HG03045 (cell line): ENCODE data around the gene KRT12.

Experiments
- ATAC-seq: cut with Tn5 transposase; IDR thresholded peaks from one replicate; pipeline ENCODE4 v1.9.1; 2021; ENCODE audit warnings: mild to moderate bottlenecking, moderate library complexity; ENCODE audit not compliant: unreplicated experiment

The KRT12 gene

DNA sequence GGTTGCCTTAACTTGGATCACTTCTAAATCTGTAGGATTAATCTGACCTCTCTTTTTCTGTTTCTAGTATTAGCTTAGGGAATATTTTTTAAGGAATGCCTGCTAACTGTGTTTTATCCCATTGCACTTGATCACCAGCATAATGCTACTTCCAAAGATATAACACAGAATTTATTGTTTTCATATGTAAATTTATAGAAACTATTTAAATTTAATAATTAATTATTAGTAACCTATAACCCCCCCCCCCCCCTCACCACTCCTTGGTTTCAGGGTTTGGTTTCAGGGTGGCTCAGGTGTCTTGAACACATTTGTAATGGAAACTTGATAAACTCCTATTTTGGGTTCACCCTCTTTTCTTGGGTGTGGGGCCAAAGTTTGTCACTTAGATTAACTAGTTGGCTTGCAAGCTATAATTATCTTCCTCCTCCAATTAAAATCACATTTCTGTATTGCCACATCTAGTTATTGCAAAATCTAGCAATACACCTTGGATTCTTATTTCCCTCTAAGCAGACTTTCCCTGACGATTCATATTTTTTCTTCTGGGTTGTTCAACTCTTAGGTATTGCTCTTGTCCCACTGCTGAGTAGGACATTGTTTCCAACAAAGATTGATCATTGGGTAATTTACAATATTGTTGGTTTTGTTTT, 18.3 kb downstream of the KRT12 start:
- no peak for ATAC-seq

DNA sequence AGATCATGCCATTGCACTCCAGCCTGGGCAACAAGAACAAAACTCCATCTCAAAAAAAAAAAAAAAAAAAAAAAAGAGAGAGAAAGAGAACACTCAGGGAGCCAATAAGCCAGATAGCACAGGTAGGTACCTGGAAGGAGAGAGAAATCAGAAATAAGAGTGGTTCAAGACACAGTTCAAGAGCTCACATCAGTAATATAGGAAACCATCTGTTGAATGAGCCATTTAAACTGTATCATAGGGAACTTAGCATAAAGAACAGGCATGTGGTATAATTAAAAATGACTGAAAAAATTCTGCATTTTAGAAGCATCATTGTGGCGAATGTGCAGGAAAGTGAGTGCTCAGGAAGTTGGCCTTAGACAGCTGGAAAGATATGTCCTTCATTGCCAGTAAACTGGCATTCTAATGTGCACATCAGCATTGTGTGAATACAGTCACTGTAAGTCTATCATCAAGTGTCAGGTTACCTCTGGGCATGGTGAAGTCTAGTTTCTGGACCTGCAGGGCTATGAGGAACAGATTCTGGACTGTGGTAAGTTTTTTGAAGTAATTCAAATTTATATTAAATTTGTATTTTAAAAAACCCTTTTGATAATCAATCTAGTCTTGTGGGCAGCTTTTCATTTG, 20.4 kb downstream of the KRT12 start:
- no peak for ATAC-seq

DNA sequence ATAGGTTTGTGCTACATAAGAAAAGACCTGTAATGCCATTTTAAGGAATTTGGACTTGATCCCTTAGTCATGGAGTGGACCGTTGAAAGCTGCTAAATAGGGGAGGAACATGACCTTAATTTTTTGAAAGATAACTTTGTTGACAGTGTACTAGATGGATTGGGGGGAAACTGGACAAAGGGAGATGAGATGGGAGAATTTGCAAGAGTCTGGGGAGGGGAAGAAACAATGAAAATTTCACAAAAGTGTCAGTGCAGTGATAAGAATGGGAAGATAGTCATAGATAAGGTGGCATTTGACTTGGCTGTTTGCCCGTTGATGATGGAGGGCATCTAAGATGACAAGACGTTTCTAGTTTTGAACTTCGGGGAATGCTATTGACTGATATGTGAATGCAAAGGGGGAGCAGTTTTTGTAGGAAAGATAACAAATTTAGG, 22.3 kb downstream of the KRT12 start:
- no peak for ATAC-seq

DNA sequence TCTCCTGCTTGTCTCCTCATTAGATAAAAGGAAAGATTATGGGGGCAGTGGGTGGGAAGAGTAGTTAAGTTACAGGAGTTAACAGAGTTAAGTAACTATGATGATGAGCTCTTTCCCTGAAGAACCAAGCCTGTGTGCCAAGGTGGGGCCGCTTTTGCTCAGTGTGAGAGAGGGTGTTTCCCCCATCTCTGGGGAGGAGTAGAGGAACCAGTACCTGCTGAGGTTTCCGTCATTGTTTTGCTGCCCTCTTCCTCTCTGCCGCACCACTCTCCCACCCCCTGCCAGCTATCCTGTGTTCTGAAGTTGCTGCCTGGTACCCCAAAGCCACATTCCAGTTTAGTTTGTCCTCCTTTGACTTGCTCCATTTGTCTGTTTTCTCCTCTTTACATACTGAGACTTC, 23.8 kb downstream of the KRT12 start:
- ATAC-seq, result no peak

DNA sequence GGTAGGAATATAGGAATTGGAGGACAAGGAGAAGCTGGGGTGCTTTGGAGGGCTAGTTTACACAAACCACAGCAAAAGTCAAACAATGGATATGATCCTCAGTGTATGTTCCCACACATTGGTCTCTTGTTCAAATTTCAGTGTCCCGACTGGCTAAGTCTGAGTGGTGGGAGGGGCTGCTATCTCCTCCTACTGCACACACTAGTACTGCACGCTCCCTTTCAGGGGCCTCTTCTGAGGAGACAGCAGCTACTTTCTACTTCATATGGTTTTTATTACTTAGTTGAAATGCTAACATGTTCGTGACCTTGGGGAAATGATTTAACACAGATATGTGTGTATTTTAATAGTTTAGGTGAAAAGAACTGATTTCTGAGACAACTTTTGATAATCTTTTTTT, 25.8 kb downstream of the KRT12 start:
- ATAC-seq, result no peak

DNA sequence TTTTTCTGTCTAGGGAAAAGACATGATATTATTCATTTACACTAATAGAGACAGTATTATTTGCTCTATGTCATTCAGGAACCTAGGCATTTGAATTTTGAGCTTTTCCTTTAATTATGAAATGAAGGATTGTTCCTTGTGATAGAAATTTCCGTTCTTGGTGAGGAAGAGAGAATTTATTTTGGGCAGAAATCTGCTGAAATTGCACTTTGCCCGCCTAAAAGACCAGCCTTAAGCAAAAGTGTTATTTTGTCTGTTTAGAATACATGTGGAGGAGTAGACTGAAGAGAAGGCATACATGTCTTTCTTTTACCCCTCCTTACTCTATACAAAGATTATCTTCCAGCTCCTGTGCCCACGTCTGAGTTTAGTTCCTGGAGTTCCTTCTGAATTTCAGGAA, 27.8 kb downstream of the KRT12 start:
- no peak for ATAC-seq

DNA sequence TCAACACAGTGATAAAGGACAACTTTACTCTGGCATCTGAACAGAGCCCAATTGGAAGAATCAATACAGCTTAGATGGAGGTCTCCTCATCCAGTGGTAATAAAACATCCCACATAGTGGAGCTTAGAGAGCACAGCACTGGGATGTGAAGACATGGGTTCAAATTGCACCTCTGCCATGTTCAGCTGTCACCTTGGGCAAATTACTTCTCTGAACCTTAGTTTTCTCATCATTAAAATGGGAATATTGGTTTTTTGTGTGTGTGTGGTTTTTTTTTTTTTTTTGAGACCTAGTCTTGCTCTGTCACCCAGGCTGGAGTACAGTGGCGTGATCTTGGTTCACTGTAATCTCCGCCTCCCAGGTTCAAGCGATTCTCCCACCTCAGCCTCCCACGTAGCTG, 31.0 kb downstream of the KRT12 start:
- no peak for ATAC-seq

DNA sequence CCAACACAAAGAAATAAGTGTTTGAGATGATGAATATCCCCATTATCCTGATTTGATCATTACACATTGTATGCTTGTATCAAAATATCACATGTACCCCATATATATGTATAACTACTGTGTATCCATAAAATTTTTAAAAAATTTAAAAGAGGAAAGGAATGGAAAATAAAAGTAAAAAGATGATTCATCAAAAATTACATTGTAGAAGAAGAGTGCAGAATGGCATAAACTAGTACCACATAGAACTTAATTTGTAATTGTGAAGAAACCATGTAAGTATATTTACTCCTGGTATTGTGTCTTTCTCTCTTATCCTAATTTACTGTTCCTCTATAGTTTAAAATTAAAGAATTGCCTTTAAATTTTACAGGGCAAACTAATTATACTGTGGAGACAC, 33.1 kb downstream of the KRT12 start:
- no peak for ATAC-seq

DNA sequence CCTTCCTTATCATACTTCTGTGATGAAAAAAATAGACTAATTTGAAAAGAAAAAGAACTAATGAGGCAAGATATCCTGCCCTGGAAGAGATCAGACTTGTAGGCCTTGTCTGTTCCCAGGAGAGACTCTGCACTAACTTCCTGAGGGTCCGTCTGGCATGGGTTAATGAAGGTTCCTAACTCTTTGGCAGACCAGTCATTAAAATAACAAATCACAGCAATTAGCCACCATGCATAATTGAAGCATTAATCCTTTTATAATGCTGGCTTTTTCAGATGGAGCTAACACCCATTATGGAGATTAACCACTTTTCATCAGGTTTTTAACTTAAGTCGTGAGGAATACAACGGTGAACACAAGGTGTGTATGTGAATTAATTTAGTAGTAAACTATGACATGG, 34.2 kb downstream of the KRT12 start:
- no peak for ATAC-seq

DNA sequence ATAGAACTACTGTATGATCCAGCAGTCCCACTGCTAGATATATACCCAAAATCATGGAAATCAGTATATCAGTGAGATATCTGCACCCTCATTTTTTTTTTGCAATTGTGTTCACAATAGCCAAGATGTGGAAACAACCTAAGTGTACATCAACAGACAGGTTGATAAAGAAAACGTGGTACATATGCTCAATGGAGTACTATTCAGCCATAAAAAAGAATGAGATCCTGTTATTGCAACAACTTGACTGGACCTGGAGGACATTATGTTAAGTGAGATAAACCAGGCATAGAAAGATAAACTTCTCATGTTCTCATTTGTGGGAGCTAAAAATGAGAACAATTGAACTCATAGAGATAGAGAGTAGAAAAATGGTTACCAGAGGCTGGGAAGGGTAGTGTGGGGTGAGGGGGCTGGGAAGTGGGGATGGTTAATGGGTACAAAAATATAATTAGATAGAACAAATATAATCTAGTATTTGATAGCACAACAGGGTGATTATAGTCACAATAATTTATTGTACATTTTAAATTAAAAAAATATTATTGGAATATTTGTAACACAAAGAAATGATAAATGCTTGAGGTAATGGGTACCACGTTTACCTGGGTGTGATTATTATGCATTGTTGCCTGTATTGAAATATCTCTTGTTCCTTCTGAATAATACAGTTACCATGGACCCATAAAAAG, 36.8 kb downstream of the KRT12 start:
- no peak for ATAC-seq

DNA sequence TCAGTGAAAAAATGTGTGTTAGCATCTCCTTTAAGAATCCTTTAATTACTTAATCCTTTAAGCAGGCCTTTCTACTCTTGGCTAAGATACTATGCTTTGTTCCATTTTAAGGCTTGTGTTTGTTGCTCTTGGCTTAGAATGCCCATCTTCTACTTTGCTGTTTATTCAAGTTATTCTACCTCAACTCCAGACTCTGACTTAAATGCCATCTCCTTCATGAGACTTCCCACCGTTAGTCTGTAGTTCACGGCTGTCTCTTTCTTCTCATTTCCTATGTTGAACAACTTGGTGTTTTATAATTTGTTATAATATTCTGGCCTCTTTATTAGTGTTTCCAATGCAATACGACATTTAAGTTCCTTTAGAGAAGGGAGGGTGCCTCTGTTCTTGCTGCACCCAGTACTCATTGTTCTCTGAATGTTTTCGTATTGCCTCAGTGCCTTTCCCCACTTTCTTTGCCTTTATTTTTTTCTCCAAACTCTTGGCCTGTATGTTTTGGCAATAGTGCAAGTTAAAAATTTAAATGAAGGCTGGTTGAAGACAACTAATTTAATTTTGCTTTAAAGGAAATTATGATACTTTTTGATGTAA, 38.5 kb downstream of the KRT12 start:
- ATAC-seq, result no peak

DNA sequence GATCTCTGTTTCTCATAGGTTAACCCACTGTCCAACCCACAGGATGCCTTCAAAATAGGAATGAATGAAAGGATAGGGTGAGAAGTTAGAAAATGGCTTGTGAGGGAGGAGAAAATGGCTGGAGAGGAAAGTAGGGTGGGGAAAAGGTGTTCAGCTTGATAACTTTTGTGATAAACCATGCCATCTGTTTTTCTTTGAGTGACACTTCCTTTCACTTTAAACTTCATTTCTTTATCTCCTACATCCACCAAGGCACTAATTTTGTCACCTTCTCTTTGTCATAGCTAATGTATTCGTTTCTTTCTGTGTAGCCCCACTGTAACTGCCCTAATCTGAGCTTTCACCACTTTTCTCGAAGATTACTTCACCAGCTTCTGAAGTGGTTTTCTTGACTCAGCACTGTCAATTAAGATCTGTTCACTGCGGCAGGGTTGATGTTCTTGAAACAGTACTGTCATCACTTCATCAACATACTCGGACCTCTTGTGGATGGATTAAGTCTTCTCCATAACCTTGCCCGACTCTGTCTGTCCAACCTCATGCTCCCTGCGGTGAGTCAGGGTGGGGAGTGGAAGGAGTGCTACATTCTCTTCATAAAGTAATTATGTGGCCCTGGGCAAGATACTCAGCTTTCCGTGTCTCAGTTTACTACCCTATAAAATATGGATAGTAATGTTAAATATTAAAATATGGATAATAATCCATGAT, 39.1 kb downstream of the KRT12 start:
- ATAC-seq, result no peak

DNA sequence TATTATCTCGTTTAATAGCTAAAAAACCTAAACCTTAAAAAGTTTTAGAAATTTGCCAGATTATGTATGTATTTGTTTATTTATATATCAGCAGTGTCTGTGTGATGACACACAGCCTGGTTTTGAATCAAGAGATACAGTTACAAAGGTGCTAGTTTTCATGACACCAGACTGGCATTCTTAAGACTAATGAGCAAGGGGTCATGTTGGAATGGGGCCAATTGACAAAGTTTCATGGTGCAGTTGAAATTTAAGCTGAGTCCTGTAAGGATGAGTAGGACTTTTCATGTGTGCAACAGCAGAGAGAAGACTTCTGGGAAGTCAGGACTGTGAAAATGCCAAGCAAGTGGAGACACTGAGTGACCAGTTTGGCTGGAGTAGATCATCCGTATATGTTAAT, 41.4 kb downstream of the KRT12 start:
- no peak for ATAC-seq

DNA sequence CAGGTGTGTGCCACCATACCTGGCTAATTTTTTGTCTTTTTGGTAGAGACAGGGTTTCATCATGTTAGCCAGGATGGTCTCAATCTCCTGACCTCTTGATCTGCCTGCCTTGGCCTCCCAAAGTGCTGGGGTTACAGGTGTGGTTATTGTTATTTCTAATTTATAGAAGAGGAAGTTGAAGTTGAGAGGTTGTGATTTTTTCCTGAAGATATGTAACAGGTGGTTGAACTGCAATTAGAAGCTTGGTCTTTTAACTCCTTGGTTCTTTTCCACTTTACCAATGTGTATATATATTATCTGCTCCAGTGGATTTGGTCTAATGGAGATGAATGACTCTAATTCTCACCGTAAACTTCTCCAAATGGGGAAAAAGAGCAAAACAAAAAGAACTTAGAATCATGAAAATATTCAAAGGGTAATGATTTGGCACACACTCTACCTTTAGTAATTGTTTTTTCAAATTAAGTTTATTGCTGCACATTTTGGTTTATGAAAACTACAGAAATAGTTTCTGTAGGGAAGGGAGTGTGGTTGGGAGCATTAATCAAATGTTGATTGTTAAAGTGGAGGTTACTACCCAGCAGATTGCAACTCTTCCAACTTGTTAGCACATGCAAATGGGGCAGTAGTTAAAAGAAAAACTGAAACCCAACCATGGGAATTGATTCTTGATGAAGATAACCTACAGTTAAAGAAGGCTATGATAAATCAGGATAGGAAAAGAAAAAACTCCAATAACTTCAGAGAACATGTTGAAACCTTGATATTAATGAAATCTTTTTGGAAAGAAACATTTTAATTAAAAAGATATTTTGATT, 42.8 kb downstream of the KRT12 start:
- no peak for ATAC-seq

DNA sequence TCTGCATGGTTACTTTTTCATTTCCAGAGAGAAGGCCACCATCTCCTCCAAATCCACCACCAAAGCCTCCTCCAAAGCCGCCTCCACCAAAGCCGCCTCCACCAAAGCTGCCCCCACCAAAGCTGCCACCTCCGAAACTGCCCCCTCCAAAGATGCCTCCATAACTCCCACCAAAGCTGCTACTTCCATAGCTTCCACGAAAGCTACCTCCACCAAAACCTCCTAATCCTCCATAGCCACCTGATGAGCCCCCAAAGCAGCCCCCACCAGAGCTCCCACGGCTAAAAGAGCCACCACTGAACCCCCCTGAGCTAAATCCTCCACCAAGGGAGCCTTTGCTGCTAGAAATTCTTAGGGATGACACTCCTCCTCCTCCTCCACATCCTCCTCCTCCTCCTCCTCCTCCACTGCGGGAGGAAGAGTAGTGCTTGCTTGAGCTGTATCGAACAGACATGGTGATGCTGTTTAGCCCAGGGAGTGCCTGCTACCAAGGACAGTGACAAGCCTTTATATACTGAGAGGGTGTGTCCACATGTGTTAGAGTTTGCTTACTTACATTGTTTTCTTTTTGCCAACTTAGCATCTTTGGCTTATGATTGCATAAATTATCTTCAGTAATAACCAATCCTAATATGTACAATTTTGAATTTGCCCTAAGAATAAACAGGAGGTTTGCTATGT, 44.8 kb downstream of the KRT12 start, which contains the start of gene KRT10:
Gene KRT10, minus strand, starts transcription at position 483 of the 681 bp plus-strand sequence. Its CDS starts 29 bp downstream, at position 454.
- no peak for ATAC-seq

DNA sequence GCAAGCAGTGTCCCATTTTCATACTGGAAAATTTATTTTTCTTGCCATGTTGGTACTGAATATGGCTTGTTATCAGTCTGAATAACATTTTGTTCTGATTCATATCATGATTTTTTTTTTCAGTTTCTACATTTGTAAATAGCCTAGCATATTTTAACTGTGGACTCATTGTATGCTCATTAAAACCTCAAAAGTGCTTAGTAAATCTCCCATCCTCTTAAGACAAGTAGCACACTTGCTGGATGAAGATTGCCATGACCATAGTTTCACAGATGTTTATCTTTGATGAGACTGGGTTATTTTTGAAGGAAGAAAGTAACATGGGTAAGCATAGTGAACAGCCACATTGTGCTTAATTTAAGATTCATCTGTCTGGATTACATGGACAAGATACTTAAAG, 45.5 kb downstream of the KRT12 start:
- no peak for ATAC-seq

DNA sequence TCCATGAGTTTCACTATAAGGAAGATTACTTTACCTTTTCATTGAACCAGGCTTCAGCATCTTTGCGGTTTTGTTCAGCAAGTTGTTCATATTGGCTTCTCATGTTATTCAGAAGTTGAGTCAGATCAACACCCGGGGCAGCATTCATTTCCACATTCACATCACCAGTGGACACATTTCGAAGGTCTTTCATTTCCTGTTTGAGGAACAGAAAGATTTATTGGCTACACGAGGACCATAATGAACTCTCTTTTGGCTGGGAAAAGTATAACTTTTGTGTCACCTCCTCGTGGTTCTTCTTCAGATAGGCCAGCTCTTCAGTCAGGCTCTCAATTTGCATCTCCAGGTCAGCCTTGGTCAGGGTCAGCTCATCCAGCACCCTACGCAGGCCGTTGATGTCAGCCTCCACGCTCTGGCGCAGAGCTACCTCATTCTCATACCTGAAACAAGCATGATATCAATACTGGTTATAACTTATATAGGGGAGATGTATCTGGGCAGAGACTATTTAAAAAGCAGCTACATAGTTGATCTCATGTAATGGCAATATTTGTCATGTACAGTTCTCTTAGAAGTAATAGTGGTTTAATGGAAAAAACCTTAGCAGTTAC, 46.7 kb downstream of the KRT12 start:
- ATAC-seq, result no peak

DNA sequence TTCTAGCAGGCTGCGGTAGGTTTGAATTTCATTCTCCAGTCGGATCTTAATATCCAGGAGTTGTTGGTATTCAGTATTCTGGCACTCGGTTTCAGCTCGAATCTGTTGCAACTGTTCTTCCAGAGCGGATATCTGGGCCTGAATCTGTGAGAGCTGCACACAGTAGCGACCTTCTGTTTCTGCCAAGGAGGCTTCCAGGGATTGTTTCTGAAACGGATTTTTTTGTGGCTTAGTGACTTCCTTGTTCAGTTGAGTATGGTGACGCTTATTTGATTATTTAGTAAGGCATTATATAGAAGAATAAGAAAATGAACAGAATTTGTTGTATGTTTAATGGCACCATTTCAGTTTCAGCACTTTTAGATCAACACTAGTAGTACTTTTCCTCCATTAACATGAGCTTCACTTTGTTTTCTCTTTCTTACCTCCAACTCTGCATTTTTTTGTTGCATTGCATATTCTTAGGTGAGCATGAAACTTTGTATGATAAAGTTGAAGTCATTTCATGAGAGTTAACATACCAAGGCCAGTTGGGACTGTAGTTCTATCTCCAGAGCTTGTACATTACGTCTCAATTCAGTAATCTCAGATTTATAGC, 47.4 kb downstream of the KRT12 start:
- ATAC-seq, result no peak
